ELR (cell line): ENCODE data around the gene VRK3.
"Not testable (repeated sequence)": the region's sequence is repeated elsewhere in the genome, so short reads cannot be mapped to it uniquely, and the experiment has no call there.

Experiments used
- DNase-seq: peaks from one replicate; pipeline ENCODE4 v3.0.0-alpha.2; 2015; ENCODE audit warnings: low read depth

VRK3 gene, protein sequence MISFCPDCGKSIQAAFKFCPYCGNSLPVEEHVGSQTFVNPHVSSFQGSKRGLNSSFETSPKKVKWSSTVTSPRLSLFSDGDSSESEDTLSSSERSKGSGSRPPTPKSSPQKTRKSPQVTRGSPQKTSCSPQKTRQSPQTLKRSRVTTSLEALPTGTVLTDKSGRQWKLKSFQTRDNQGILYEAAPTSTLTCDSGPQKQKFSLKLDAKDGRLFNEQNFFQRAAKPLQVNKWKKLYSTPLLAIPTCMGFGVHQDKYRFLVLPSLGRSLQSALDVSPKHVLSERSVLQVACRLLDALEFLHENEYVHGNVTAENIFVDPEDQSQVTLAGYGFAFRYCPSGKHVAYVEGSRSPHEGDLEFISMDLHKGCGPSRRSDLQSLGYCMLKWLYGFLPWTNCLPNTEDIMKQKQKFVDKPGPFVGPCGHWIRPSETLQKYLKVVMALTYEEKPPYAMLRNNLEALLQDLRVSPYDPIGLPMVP

GRCh38 chr19:50025022-50025793, at the start of gene VRK3:
VRK3 (minus strand) TSS chr19:50025372; CDS start chr19:50016162, 9,210 bp downstream.
- peak; percentile 100 for DNase-seq

GRCh38 chr19:50068382-50068781, 43.2 kb upstream of the VRK3 start:
- DNase-seq, result not testable (repeated sequence)

GRCh38 chr19:50067575-50067974, 42.4 kb upstream of the VRK3 start:
- DNase-seq, result no peak

- no peak for DNase-seq
Observed at GRCh38 chr19:50065938-50066337, 40.8 kb upstream of the VRK3 start.

- DNase-seq, result no peak
Observed at GRCh38 chr19:50061650-50062049, 36.5 kb upstream of the VRK3 start.

DNA sequence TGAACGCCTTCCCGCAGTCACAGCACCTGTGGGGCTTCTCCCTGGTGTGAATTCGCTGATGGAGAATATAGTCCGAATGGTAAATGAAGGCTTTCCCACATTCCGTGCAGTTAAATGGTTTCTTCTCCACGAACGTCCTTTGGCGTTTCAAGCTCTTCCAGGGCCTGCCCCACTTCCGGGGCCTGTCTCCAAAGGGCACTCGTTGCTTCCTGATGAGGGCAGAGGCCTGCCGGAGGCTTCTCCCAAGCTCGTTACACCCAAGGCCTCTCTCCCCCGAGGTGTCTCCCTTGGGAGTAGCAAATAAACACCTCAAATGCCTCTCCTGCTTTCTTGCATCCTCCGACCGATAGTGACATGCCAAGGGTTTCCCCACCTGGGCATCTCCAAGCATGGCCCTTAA, 34.9 kb upstream of the VRK3 start:
- no peak for DNase-seq

- no peak for DNase-seq
Observed at GRCh38 chr19:50059045-50059444, 33.9 kb upstream of the VRK3 start.

DNA sequence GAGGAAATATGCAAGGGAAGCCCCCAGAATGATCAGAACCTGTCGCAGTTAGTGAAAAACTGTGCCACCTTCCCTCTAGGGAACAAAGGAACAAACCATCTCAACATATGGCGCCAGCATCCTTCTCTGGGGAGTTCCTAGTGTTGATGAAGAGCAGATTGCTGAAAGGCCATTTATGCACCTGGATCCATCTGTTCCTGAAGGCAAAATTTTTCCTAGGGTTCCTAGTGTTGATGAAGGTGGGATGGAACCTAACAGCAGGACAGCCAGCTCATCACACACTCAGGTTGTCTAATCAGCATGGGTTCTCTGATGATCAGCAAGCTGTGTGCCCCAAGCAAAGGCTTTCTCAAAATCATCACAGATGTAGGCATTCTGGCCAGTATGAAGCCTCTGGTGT, 33.3 kb upstream of the VRK3 start:
- no peak for DNase-seq

DNA sequence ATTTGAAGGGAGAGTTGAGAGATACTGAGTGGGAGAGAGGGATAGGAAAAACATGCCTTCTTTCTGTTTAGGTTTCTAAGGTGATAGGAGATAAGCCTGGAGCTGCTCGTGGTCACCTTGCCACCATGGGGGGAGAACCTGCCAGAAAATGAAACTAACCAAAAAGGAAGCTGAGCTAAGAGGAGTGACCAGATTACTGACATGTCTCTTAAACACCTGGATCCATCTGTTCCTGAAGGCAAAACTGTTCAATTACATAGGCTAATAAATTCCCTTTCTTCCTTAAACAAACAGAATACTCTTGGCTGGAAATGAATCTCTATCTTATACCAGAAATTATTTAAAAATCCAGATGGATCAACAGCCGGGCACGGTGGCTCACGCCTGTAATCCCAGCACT, 27.9 kb upstream of the VRK3 start:
- DNase-seq, result no peak

DNA sequence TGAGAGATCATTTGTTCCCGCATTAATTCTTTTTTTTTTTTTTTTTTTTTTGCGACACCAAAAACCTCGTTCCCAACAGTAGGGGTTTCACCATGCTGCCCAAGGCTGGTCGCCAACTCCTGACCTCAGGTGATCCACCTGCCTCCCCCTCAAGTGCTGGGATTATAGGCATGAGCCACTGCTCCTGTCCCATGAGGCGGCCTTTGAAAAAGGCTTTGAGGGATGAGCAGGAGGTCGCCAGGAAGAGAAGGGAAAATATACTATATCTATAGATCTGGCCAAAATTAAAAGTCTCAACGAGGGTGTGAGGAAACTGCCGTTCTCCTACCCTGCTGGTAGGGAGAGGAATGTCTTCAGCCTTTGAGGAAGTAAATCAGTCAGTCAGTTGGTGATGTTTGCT, 26.8 kb upstream of the VRK3 start:
- no peak for DNase-seq

- DNase-seq, result not testable (repeated sequence)
Observed at GRCh38 chr19:50051228-50051895, 26.2 kb upstream of the VRK3 start.

- peak; percentile 39 for DNase-seq
Observed at GRCh38 chr19:50050406-50051227, 25.4 kb upstream of the VRK3 start.

DNA sequence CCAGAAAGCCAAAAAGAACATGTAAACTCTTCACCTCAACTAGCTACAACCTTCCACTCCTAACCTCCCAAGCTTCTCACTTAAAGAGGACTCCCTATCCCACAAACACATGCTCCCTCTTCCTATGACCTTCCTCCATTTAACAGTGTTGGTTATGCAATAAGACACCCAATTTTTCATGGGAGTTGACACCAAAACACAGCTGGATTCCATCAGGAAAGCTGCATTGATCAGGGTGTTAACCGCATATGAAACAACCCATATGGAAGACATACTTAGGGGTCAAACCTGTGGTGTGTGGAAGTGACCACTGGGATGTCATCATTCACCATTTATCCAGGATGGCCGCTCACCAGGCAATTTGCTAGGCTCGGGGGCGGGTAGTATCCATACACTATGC, 22.5 kb upstream of the VRK3 start:
- no peak for DNase-seq

DNA sequence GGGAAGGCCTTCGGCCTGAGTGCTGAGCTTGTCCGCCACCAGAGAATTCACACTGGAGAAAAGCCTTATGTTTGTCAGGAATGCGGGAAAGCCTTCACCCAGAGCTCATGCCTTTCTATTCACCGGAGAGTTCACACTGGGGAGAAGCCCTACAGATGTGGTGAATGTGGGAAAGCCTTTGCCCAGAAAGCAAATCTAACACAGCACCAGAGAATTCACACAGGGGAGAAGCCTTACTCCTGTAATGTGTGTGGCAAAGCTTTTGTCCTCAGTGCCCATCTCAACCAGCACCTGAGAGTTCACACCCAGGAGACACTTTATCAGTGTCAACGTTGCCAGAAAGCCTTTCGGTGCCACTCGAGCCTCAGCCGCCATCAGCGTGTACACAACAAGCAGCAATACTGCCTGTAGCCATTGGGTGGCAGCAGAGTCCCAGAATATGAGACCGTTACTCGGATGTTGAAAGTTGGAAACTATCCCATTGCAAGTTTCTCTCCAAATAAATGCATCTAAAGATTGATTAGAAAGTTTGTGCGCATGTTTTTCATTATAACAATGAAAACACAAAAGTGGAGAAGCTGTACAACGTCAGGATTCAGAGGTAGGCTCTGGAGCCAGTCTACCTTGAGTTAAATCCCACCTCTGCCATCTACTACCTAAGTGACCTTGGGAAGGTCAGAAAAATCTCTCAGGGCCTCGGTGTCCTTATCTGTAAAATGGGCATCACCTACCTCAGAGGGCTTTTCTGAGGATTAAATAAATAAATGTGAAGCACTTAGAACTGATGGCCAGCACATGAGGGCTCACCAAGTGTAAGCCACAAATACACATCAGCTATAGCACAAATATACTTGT, 21.7 kb upstream of the VRK3 start:
- DNase-seq, result peak; percentile 37

DNA sequence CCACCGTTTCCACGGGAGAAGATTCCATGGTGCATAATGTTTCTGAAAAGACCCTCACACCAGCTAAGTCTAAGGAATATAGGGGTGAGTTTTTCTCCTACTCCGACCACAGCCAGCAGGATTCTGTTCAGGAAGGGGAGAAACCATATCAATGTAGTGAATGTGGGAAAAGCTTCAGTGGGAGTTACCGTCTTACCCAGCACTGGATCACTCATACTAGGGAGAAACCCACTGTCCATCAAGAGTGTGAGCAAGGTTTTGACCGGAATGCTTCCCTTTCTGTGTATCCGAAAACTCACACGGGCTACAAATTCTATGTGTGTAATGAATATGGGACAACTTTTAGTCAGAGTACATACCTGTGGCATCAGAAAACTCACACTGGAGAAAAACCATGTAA, 19.8 kb upstream of the VRK3 start:
- no peak for DNase-seq

GRCh38 chr19:50043967-50044366, 18.8 kb upstream of the VRK3 start:
- DNase-seq, result no peak

DNA sequence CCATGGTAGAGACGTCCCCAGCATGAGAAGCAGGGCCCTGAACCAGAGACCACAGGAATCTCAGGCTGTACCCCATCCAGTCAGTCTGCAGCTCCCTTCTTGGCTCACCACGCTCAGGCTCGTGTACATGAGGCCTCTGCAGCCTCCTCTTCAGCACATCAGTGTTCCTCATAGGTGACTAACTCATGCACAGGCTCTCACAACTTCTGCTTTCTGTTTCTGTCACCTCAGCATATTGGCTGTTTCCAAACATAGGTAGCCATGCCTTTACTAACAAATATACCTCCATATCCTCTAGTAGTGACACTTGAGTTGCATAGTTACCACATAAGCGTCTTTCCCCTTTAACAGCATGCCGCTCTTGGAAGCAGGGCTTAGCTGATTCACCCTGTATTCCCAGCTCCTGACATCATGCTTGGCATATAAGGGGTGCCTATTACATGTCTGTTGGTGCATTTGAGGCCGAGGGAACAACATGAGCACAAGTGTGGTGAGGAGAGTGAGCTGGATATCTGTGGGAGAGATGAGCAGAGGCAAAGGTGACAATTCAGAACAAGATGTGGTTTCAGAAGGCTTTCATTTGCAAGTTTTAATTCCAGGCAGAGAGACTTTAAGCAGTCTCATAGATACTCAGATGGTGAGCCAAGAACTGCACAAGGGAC, 17.3 kb upstream of the VRK3 start:
- no peak for DNase-seq

DNA sequence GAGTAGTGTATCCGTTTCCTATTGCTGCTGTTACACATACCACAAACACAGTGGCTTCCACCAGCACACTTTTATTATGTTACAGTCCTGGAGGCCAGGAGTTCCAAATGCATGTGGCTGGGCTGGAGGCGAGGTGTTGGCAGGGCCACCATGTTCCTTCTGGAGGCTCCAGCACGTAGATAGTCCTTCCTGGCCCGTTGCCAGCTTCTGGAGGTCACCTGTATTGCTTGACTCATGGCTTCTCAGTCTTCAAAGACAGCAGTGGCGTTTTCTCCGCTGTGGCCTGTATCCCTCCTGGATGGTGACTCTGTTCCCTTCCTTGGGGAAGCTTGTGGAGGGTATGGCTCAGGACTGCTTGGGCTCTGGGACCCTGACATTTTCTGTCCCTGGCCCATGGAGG, 15.8 kb upstream of the VRK3 start:
- DNase-seq, result no peak

DNA sequence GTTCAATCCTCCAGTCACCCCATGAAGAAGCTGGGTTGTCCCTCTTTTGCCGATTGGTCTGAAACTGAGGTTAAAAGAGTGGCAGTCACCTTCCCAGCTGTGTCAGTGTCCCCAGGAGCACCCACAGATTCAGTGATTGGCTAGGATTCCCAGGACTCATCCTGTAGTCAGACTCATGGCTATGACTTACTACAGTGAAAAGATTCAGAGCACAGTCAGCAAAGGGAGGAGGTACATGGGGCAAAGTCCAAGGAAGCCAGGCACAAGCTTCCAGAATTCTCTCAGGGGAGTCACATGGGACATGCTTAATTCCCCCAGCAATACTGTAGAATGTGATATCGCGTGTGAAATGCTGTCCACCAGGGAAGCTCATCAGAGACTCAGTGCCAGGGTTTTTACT, 14.8 kb upstream of the VRK3 start:
- no peak for DNase-seq

GRCh38 chr19:50036908-50037307, 11.7 kb upstream of the VRK3 start:
- DNase-seq, result no peak
